K562 (cell line): ENCODE data around the gene OR2S2.

Experiments
- FOXM1 ChIP-seq, 2 experiments: fragments of 450-650 bp in 1 of 2; sonication (generic) in 1 of 2; formaldehyde crosslinking in 1 of 2; IDR thresholded peaks; 2 replicates each; pipeline versions ENCODE4 v1.6.1 to v1.9.0; 2017 to 2022; ENCODE audit warnings: low read depth in 2 of 2, mild to moderate bottlenecking in 2 of 2, missing genetic modification reagents in 1 of 2, moderate library complexity in 1 of 2
- POLR2AphosphoS5 ChIP-seq: IDR thresholded peaks from 2 replicates; pipeline ENCODE4 v1.6.1; 2011; ENCODE audit warnings: mild to moderate bottlenecking, low read depth, low read length, moderate library complexity; ENCODE audit not compliant: control insufficient read depth, insufficient read depth

- no peak for TF ChIP-seq POLR2AphosphoS5
- TF ChIP-seq FOXM1 (IDR thresholded peaks at IDR 0.05; ENCODE audit: low read depth) = no peak
- TF ChIP-seq FOXM1 (CRISPR knock-in tag; IDR thresholded peaks at IDR 0.05; ENCODE audit: low read depth) = no peak
Observed at GRCh38 chr9:35958104-35958837, at the start of gene OR2S2.
